Measurements from ENCODE around the gene C2CD2.

C2CD2 gene

GRCh38 chr21:41848533-41848932, 105.3 kb downstream of the C2CD2 start:
- TF ChIP-seq, protein P1, sequence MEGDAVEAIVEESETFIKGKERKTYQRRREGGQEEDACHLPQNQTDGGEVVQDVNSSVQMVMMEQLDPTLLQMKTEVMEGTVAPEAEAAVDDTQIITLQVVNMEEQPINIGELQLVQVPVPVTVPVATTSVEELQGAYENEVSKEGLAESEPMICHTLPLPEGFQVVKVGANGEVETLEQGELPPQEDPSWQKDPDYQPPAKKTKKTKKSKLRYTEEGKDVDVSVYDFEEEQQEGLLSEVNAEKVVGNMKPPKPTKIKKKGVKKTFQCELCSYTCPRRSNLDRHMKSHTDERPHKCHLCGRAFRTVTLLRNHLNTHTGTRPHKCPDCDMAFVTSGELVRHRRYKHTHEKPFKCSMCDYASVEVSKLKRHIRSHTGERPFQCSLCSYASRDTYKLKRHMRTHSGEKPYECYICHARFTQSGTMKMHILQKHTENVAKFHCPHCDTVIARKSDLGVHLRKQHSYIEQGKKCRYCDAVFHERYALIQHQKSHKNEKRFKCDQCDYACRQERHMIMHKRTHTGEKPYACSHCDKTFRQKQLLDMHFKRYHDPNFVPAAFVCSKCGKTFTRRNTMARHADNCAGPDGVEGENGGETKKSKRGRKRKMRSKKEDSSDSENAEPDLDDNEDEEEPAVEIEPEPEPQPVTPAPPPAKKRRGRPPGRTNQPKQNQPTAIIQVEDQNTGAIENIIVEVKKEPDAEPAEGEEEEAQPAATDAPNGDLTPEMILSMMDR (IDR thresholded peaks at IDR 0.05; ENCODE audit: low read depth, low read length), result no peak
- no peak overlapping the region for H3K4me3 ChIP-seq (ENCODE audit: low read depth, low read length)

- TF ChIP-seq, protein P1 (IDR thresholded peaks at IDR 0.05; ENCODE audit: low read depth, low read length), result no peak
- H3K4me3 ChIP-seq (ENCODE audit: low read depth, low read length), result no peak overlapping the region
Measured at GRCh38 chr21:41847066-41847804, 106.6 kb downstream of the C2CD2 start.

DNA sequence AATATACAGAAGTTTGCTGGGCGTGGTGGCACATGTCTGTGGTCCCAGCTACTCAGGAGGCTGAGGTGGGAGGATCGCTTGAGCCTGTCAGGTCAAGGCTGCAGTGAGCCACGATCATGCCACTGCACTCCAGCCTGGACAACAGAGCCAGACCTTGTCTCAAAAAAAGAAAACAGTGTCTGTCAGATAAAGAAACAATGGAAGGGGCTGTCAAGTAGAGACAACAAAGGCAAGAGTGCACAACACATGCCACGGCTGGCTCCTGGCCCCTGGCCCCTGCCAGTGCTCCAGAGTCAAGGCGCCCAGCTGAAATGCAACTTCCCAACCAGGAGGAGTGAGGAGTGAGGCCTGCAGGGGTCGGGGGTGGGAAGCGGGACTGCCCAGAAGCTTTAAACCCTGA, 107.3 kb downstream of the C2CD2 start:
- H3K4me3 ChIP-seq (ENCODE audit: low read depth, low read length), result no peak overlapping the region
- TF ChIP-seq, protein P1 (IDR thresholded peaks at IDR 0.05; ENCODE audit: low read depth, low read length), result no peak

- TF ChIP-seq, protein P1 (IDR thresholded peaks at IDR 0.05; ENCODE audit: low read depth, low read length), result no peak
- H3K4me3 ChIP-seq (ENCODE audit: low read depth, low read length), result no peak overlapping the region
Measured at GRCh38 chr21:41846033-41846317, 107.8 kb downstream of the C2CD2 start.

- H3K4me3 ChIP-seq (ENCODE audit: low read depth, low read length), result no peak overlapping the region
Measured at GRCh38 chr21:41845310-41846032, 108.3 kb downstream of the C2CD2 start.

DNA sequence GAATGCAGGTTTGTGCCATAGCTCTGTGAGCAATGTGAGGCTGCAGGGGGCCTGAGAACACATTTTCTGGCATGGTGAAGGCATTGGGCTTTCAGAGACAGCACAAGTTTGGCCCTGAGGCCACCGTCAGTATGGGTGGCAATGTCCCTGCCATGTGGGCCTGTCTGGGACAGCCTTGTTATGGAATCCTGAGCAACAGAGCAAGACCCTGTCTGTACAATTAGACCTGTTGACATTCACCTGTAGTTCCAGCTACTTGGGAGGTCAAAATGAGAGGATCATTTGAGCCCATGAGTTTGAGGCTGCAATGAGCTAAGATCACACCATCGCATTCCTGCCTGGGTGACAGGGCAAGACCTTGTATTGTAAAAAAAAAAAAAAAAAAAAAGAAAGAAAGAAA, 110.2 kb downstream of the C2CD2 start:
- H3K4me3 ChIP-seq (ENCODE audit: low read depth, low read length), result no peak overlapping the region
- TF ChIP-seq, protein P1 (IDR thresholded peaks at IDR 0.05; ENCODE audit: low read depth, low read length), result no peak

More at GRCh38 chr21:41845310-41846032, 108.3 kb downstream of the C2CD2 start:
- TF ChIP-seq, protein P1 (IDR thresholded peaks at IDR 0.05; ENCODE audit: low read depth, low read length), result no peak

DNA sequence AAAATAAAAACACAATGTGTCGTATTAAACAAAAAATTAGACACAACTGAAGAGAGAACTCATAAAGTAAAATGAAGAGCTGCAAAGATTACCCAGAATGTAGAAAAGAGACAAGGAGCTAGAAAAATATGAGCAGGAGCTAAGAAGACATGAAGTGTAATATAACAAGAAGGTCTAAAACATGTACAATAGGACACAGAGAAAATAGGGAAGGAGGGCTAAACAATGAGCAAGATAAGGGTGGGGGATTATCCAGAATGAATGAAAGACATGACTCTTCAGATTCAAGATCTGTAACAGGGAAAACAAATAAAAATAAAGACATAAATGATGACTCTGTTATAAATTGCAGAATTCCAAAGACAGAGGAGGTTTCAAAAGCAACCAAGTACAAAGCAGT, 112.9 kb downstream of the C2CD2 start:
- TF ChIP-seq, protein P1 (IDR thresholded peaks at IDR 0.05; ENCODE audit: low read depth, low read length), result no peak

More for the DNA sequence above, 112.9 kb downstream of the C2CD2 start:
- H3K4me3 ChIP-seq (ENCODE audit: low read depth, low read length), result no peak overlapping the region

Measured in WI38 (cell line).